CD4-positive, alpha-beta T cell (primary cell): ENCODE measurements around the gene MCM9. TPM values are rescaled to one million over a fixed set of nuclear protein-coding genes. Genes with fewer than 3 reads are reported as not detected.
A peak's percentile ranks its signal among the peaks of the same experiment; 100 is the strongest.

Source experiments
- ATAC-seq: fragments of 200-7000 bp; cut with Tn5 transposase; one replicate; pipeline ENCODE4 v1.10.0; 2022; ENCODE audit warnings: mild to moderate bottlenecking; ENCODE audit not compliant: poor library complexity
- CTCF ChIA-PET: fragments of 350-600 bp; sonication (Branson Sonifier 250); formaldehyde crosslinking; loops from one replicate; lab custom pipeline; 2021; ENCODE audit warnings: antibody characterized with exemption, inconsistent platforms; lab: Charles Lee
- POLR2A ChIA-PET: fragments of 350-600 bp; sonication (Branson Sonifier 250); formaldehyde crosslinking; loops from one replicate; lab custom pipeline; 2021; ENCODE audit warnings: antibody characterized with exemption, inconsistent platforms; lab: Charles Lee
- DNase-seq, 14 experiments: peaks; one replicate each; pipeline ENCODE4 v3.0.0-alpha.2; 2013 to 2020; ENCODE audit warnings: mixed read lengths in 2 of 14
- H3K27ac ChIP-seq, 2 donors: one replicate each; pipeline versions ENCODE4 v1.5.1 to v1.7.0; 2013; ENCODE audit warnings: low read length in 2 of 2, low read depth in 1 of 2, mild to moderate bottlenecking in 1 of 2
- H3K27me3 ChIP-seq, 2 experiments: 1 replicate in 1 of 2; 2 replicates in 1 of 2; pipeline versions ENCODE4 v1.6.1 to v1.7.0; 2013; ENCODE audit warnings: low read length in 2 of 2, control low read depth in 1 of 2, mild to moderate bottlenecking in 1 of 2, moderate library complexity in 1 of 2; ENCODE audit not compliant: insufficient read depth in 2 of 2, control insufficient read depth in 1 of 2
- H3K36me3 ChIP-seq: one replicate; pipeline ENCODE4 v1.6.1; 2013; ENCODE audit warnings: low read length, control low read depth; ENCODE audit not compliant: insufficient read depth
- H3K4me1 ChIP-seq: one replicate; pipeline ENCODE4 v1.6.1; 2013; ENCODE audit warnings: low read length, control low read depth; ENCODE audit not compliant: insufficient read depth
- H3K4me3 ChIP-seq: one replicate; pipeline ENCODE4 v1.5.1; 2013; ENCODE audit warnings: mild to moderate bottlenecking, low read length, moderate library complexity
- H3K9me3 ChIP-seq, 2 experiments: 1 replicate in 1 of 2; 2 replicates in 1 of 2; pipeline versions ENCODE4 v1.6.1 to v1.7.0; 2013; ENCODE audit warnings: low read length in 2 of 2, mild to moderate bottlenecking in 2 of 2, control low read depth in 1 of 2, moderate library complexity in 1 of 2; ENCODE audit not compliant: control insufficient read depth in 1 of 2, insufficient read depth in 1 of 2
- H3K27ac Mint-ChIP-seq: one replicate; pipeline ENCODE4 v1.8.0; 2020; ENCODE audit warnings: mixed read lengths
- H3K27me3 Mint-ChIP-seq: one replicate; pipeline ENCODE4 v1.8.0; 2021; ENCODE audit warnings: mixed read lengths
- H3K36me3 Mint-ChIP-seq: one replicate; pipeline ENCODE4 v1.8.0; 2021; ENCODE audit warnings: low read depth, mixed read lengths
- H3K4me1 Mint-ChIP-seq: one replicate; pipeline ENCODE4 v1.8.0; 2021; ENCODE audit warnings: low read depth, mixed read lengths
- H3K4me3 Mint-ChIP-seq: one replicate; pipeline ENCODE4 v1.8.0; 2020; ENCODE audit warnings: mild to moderate bottlenecking, mixed read lengths
- H3K9me3 Mint-ChIP-seq: one replicate; pipeline ENCODE4 v1.8.0; 2020; ENCODE audit warnings: mixed read lengths
- CTCF ChIP-seq: fragments of 200-600 bp; IDR thresholded peaks from one replicate; pipeline ENCODE4 v1.8.0; 2022; ENCODE audit warnings: antibody characterized with exemption, mild to moderate bottlenecking
- intact Hi-C, 2 experiments: fragments of 100-400 bp; cut with DNase I in 1 of 2; cut with micrococcal nuclease in 1 of 2; formaldehyde crosslinking; loops; one replicate each; pipeline versions ENCODE4 v1.15.1 to v1.9.0; 2023 to 2025; cut with DNase I, micrococcal nuclease
- total RNA-seq, 174 experiments: library from RNA in 2 of 174; stranded (reverse) in 2 of 174; gene quantifications; one replicate each; pipeline ENCODE4 v1.2.3 and lab custom pipeline; 2021 to 2026

The MCM9 gene
- total RNA-seq, 2 experiments from 2014 or later, result 25.5 TPM

- Histone ChIP-seq H3K4me3 (no peak overlapping the region), H3K9me3 (no peaks in the 10 kb centered on the region), H3K36me3 (peaks cover 5% of the 10 kb centered on the region), H3K4me1 (peaks cover 3% of the 10 kb centered on the region), H3K27me3 (no peaks in the 10 kb centered on the region), H3K27ac (no peak overlapping the region)
- Mint-ChIP-seq H3K4me3 (no peak overlapping the region), H3K36me3 (peaks cover 30% of the 10 kb centered on the region), H3K27ac (peak overlapping the region; percentile 57), H3K4me1 (peaks cover 28% of the 10 kb centered on the region), H3K9me3 (peaks cover 9% of the 10 kb centered on the region), H3K27me3 (no peaks in the 10 kb centered on the region)
- TF ChIP-seq CTCF, result no peak
- CTCF ChIA-PET, result no interaction called here
- intact Hi-C loops, result loop anchor here (10.0 kb wide), 2 partner anchors 49 to 259 kb away; partner anchors contain the start of gene FAM184A (in 1 of the 2)
- no peak for ATAC-seq
- DNase-seq, result no peak
- POLR2A ChIA-PET, result interaction anchor here (1.3 kb wide), 1 partner anchor 79 kb away, joined by 6 read pairs; the partner anchor contains the start of gene ASF1A
Measured at GRCh38 chr6:118815495-118815894, 119.5 kb downstream of the MCM9 start.

- intact Hi-C loops, result loop anchor here (5.0 to 10.0 kb wide), 4 partner anchors 51 to 261 kb away; partner anchors contain the start of genes ASF1A (in 1 of the 2) and FAM184A (in 1 of the 2)
- no peak overlapping the region for H3K4me3 Mint-ChIP-seq
- H3K9me3 Mint-ChIP-seq, result peaks cover 10% of the 10 kb centered on the region
Measured at GRCh38 chr6:118813775-118814174, 121.2 kb downstream of the MCM9 start.

GRCh38 chr6:118812970-118813369, 122.0 kb downstream of the MCM9 start:
- Histone ChIP-seq H3K9me3 (no peaks in the 10 kb centered on the region), H3K27ac (no peak overlapping the region), H3K4me1 (peaks cover 22% of the 10 kb centered on the region), H3K4me3 (no peak overlapping the region), H3K27me3 (no peaks in the 10 kb centered on the region), H3K36me3 (peaks cover 5% of the 10 kb centered on the region)
- ChIA-PET POLR2A (no interaction called here), CTCF (interaction anchor here (0.8 kb wide), 1 partner anchor 12 kb away, joined by 3 read pairs; no protein-coding TSS in a partner anchor)
- no peak overlapping the region for H3K4me3 Mint-ChIP-seq
- no peaks in the 10 kb centered on the region for H3K27me3 Mint-ChIP-seq
- DNase-seq, result peak in 1 of 14 experiments; percentile 43
- H3K9me3 Mint-ChIP-seq, result peaks cover 8% of the 10 kb centered on the region
- H3K27ac Mint-ChIP-seq, result peak overlapping the region; percentile 41
- peaks cover 26% of the 10 kb centered on the region for H3K36me3 Mint-ChIP-seq
- ATAC-seq, result no peak
- TF ChIP-seq CTCF, result no peak
- peaks cover 53% of the 10 kb centered on the region for H3K4me1 Mint-ChIP-seq
- intact Hi-C loops, result loop anchor here (5.0 to 10.0 kb wide), 4 partner anchors 52 to 262 kb away; partner anchors contain the start of genes ASF1A (in 1 of the 2) and FAM184A (in 1 of the 2)

More at GRCh38 chr6:118813775-118814174, 121.2 kb downstream of the MCM9 start:
- Mint-ChIP-seq H3K27me3 (no peaks in the 10 kb centered on the region), H3K4me1 (peaks cover 45% of the 10 kb centered on the region), H3K27ac (peak overlapping the region; percentile 57), H3K36me3 (peaks cover 28% of the 10 kb centered on the region)
- TF ChIP-seq CTCF, result no peak
- Histone ChIP-seq H3K4me3 (no peak overlapping the region), H3K27me3 (no peaks in the 10 kb centered on the region), H3K4me1 (peaks cover 19% of the 10 kb centered on the region), H3K36me3 (peaks cover 5% of the 10 kb centered on the region), H3K9me3 (no peaks in the 10 kb centered on the region), H3K27ac (peak overlapping the region in 1 of 2 donors; percentile 38)
- DNase-seq (no peak), ATAC-seq (no peak)
- ChIA-PET POLR2A (no interaction called here), CTCF (interaction anchor here (0.7 to 0.8 kb wide), 2 partner anchors 13 to 34 kb away, joined by 3 read pairs; no protein-coding TSS in a partner anchor)
